HUES64 (cell line): ENCODE results near the gene FASN.

Source experiments
- H3K27ac ChIP-seq: 2 replicates; pipeline ENCODE4 v1.7.0; 2013; ENCODE audit warnings: low read depth, low read length, inconsistent platforms
- H3K27me3 ChIP-seq: 2 replicates; pipeline ENCODE4 v1.6.1; 2013; ENCODE audit warnings: mild to moderate bottlenecking, low read length; ENCODE audit not compliant: insufficient read depth
- H3K36me3 ChIP-seq: 2 replicates; pipeline ENCODE4 v1.6.1; 2013; ENCODE audit warnings: mild to moderate bottlenecking, low read length; ENCODE audit not compliant: insufficient read depth
- H3K4me1 ChIP-seq: 2 replicates; pipeline ENCODE4 v1.6.1; 2013; ENCODE audit warnings: mild to moderate bottlenecking, low read length, moderate library complexity; ENCODE audit not compliant: insufficient read depth
- H3K4me3 ChIP-seq: 2 replicates; pipeline ENCODE4 v1.5.1; 2013; ENCODE audit warnings: mild to moderate bottlenecking, low read length, moderate library complexity
- H3K9ac ChIP-seq: 2 replicates; pipeline ENCODE4 v1.6.1; 2013; ENCODE audit warnings: mild to moderate bottlenecking, low read depth, low read length
- H3K9me3 ChIP-seq: 2 replicates; pipeline ENCODE4 v1.6.1; 2013; ENCODE audit warnings: low read depth, low read length; ENCODE audit not compliant: insufficient read depth
- WGBS: fragments of 150-250, 120-280 bp; methylation state at CpG from one replicate; pipeline ENCODE4 v1.1.7; 2013; ENCODE audit warnings: missing lambda C conversion rate; 5-methylcytosine and 5-hydroxymethylcytosine counted together

The FASN gene

GRCh38 chr17:82127704-82128103, 29.7 kb upstream of the FASN start:
- H3K36me3 ChIP-seq = no peaks in the 10 kb centered on the region
- H3K4me1 ChIP-seq = no peaks in the 10 kb centered on the region
- H3K4me3 ChIP-seq = no peak overlapping the region
- H3K27ac ChIP-seq = no peak overlapping the region
- no peak overlapping the region for H3K9ac ChIP-seq
- H3K9me3 ChIP-seq = no peaks in the 10 kb centered on the region
- H3K27me3 ChIP-seq = no peaks in the 10 kb centered on the region
- 91% methylated on average over 9 of the region's 9 CpGs for WGBS

DNA sequence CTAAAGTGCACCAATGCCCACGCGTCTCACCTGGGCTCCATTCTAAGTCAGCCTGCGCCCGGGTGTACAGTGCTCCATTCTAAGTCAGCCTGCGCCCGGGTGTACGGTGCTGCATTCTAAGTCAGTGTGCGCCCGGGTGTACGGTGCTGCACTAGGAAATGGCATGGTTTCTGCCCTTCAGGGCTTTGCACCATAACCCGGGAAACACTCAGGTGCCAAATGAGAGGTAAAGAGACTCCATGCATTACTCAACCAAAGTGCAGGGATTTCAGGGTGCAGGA, 29.2 kb upstream of the FASN start:
- H3K36me3 ChIP-seq = no peaks in the 10 kb centered on the region
- H3K27ac ChIP-seq = no peak overlapping the region
- no peak overlapping the region for H3K9ac ChIP-seq
- H3K4me1 ChIP-seq = no peaks in the 10 kb centered on the region
- no peaks in the 10 kb centered on the region for H3K9me3 ChIP-seq
- no peaks in the 10 kb centered on the region for H3K27me3 ChIP-seq
- 98% methylated on average over 11 of the region's 11 CpGs for WGBS
- H3K4me3 ChIP-seq = no peak overlapping the region

GRCh38 chr17:82126556-82127314, 28.7 kb upstream of the FASN start:
- 94% methylated on average over 35 of the region's 35 CpGs for WGBS
- Histone ChIP-seq H3K27ac (no peak overlapping the region), H3K9ac (no peak overlapping the region), H3K36me3 (no peaks in the 10 kb centered on the region), H3K4me3 (no peak overlapping the region), H3K4me1 (no peaks in the 10 kb centered on the region), H3K27me3 (no peaks in the 10 kb centered on the region), H3K9me3 (no peaks in the 10 kb centered on the region)

- H3K4me3 ChIP-seq = no peak overlapping the region
- no peak overlapping the region for H3K27ac ChIP-seq
- WGBS = 91% methylated on average over 4 of the region's 4 CpGs
- H3K9me3 ChIP-seq = no peaks in the 10 kb centered on the region
- no peaks in the 10 kb centered on the region for H3K36me3 ChIP-seq
- H3K9ac ChIP-seq = no peak overlapping the region
- no peaks in the 10 kb centered on the region for H3K27me3 ChIP-seq
- no peaks in the 10 kb centered on the region; the same call in 1 of the 2 replicates for H3K4me1 ChIP-seq
Observed at GRCh38 chr17:82124101-82124500, 26.1 kb upstream of the FASN start.

DNA sequence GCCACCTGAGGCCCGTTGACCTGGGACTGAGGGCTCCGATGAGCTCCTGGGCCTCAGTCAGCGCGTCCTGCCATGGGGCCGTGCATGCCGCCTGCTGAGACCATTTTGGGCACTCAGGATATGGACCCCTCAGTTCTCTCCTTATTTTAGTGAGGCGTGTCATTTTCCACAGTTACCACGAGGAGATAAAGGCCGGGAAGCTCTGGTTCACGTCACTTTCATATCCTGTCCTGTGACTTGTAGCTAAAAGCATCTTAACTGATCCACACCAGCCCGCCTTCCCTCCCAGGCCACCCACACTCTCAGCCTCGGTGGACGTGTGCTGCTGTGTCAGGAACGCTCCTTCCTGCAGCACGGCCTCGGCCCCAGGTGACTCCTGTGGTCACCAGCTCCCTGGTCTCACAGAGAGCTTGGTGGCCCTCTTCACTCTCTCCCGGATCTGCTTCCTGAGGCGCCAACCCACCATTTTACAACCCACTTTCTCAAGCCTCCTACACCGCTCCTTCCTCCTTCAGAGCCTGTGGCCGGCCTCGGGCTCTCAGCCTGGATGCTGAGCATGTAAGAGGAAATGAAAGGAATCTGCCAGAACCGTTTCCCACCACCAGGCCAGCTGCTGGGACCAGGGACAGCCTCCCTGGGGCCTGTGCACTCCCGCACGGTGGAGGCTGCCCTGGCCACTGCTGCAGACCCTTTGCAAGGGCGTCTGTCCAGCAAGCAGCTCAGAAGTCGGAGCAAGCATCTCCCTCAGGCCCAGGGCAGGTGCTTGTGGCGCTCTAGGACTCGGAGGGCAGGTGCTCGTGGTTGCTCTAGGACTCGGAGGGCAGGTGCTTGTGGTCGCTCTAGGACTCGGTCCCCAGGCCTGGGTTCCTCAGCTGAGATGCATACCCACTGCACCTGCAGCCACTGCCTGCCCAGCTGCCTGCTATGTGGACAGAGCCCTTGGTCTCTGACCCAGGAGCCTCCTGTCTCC, 23.9 kb upstream of the FASN start:
- Histone ChIP-seq H3K4me3 (no peak overlapping the region), H3K9ac (no peak overlapping the region), H3K27me3 (no peaks in the 10 kb centered on the region), H3K9me3 (no peaks in the 10 kb centered on the region), H3K36me3 (no peaks in the 10 kb centered on the region), H3K4me1 (peaks cover 6% of the 10 kb centered on the region; the same call in 1 of the 2 replicates), H3K27ac (no peak overlapping the region)
- WGBS = 92% methylated on average over 31 of the region's 32 CpGs

DNA sequence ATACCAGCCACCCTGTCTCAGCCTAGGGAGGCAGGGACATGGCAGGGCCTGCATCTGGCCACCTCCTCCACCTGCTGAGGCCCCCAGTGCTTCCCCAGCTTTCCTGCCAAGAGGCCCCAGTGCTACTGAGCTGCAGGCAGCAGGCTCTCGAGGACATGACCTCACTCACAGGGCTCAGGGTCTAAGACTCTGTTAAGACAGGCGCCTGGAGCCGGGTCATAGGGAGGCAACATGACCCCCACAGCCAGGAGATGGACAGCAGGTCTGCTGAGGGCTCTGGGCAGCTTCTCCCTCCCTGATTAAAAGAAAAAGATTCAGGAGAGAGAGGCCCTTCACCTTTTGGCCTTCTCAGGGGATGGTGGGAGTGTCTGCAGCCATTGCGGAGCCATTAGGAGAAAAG, 23.2 kb upstream of the FASN start:
- Histone ChIP-seq H3K9me3 (no peaks in the 10 kb centered on the region), H3K4me3 (no peak overlapping the region), H3K27me3 (no peaks in the 10 kb centered on the region), H3K27ac (no peak overlapping the region), H3K9ac (no peak overlapping the region), H3K36me3 (no peaks in the 10 kb centered on the region), H3K4me1 (peaks cover 6% of the 10 kb centered on the region; the same call in 1 of the 2 replicates)
- WGBS = 94% methylated on average over 4 of the region's 4 CpGs

- Histone ChIP-seq H3K4me1 (peaks cover 6% of the 10 kb centered on the region; the same call in 1 of the 2 replicates), H3K4me3 (no peak overlapping the region), H3K36me3 (no peaks in the 10 kb centered on the region), H3K9me3 (no peaks in the 10 kb centered on the region), H3K27ac (no peak overlapping the region), H3K27me3 (no peaks in the 10 kb centered on the region), H3K9ac (no peak overlapping the region)
- WGBS = 92% methylated on average over 12 of the region's 12 CpGs
Observed at GRCh38 chr17:82120148-82120547, 22.1 kb upstream of the FASN start.

GRCh38 chr17:82118815-82119380, 20.9 kb upstream of the FASN start:
- Histone ChIP-seq H3K27me3 (no peaks in the 10 kb centered on the region), H3K9me3 (no peaks in the 10 kb centered on the region), H3K9ac (no peak overlapping the region; the same call in 1 of the 2 replicates), H3K36me3 (no peaks in the 10 kb centered on the region), H3K27ac (peak overlapping the region; percentile 11; the same call in 1 of the 2 replicates), H3K4me3 (no peak overlapping the region), H3K4me1 (peaks cover 6% of the 10 kb centered on the region; the same call in 1 of the 2 replicates)
- WGBS = 59% methylated on average over 8 of the region's 12 CpGs

GRCh38 chr17:82118168-82118814, 20.3 kb upstream of the FASN start:
- peak overlapping the region; percentile 11 for H3K27ac ChIP-seq
- no peak overlapping the region; the same call in 1 of the 2 replicates for H3K9ac ChIP-seq
- H3K36me3 ChIP-seq = no peaks in the 10 kb centered on the region

DNA sequence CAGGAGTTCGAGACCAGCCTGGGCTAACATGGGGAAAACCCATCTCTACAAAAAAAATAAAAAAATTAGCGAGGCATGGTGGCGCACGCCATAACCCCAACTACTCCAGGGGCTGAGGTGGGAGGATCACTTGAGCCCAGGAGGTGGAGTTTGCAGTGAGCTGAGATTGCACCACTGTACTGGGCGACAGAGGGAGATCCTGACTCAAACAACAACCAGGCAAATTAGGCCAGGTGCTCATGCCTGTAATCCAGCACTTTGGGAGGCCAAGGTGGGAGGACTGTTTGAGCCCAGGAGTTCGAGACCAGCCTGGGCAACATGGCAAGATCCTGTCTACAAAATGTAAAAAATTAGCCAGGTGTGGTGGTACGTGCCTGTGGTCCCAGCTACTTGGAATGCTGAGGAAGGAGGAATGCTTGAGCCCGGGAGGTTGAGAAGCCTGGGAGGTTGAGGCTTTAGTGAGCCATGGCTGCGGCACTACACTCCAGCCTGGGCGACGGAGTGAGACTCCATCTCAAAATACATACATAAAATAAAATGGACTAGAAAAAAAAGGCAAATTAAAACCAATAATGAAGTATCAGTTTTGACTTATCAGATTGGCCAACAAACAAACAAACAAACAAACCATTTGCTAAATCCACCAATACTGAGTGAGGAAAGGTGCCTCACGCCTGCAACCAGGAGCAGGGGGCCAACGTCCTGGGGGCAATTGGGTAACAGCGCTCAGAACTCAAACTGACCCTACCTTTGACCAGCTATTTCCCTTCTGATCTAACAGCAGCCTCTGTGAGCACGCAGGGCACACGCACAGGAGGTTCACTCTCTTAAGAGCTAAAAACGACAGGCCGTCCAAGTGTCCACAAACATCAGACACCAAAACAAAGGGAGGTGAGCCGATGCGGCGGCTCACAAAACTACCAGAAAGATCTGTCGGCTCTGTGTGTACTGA, 19.4 kb upstream of the FASN start:
- 90% methylated on average over 19 of the region's 22 CpGs for WGBS
- Histone ChIP-seq H3K9ac (no peak overlapping the region), H3K4me1 (peaks cover 6% of the 10 kb centered on the region; the same call in 1 of the 2 replicates), H3K27me3 (no peaks in the 10 kb centered on the region), H3K4me3 (no peak overlapping the region), H3K27ac (no peak overlapping the region), H3K36me3 (no peaks in the 10 kb centered on the region), H3K9me3 (no peaks in the 10 kb centered on the region)

More at GRCh38 chr17:82118168-82118814, 20.3 kb upstream of the FASN start:
- Histone ChIP-seq H3K27me3 (no peaks in the 10 kb centered on the region), H3K4me1 (peaks cover 6% of the 10 kb centered on the region; the same call in 1 of the 2 replicates), H3K9me3 (no peaks in the 10 kb centered on the region), H3K4me3 (no peak overlapping the region)
- 93% methylated on average over 18 of the region's 18 CpGs for WGBS
